ENCODE results near the gene APIP.

The APIP gene, protein sequence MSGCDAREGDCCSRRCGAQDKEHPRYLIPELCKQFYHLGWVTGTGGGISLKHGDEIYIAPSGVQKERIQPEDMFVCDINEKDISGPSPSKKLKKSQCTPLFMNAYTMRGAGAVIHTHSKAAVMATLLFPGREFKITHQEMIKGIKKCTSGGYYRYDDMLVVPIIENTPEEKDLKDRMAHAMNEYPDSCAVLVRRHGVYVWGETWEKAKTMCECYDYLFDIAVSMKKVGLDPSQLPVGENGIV

DNA sequence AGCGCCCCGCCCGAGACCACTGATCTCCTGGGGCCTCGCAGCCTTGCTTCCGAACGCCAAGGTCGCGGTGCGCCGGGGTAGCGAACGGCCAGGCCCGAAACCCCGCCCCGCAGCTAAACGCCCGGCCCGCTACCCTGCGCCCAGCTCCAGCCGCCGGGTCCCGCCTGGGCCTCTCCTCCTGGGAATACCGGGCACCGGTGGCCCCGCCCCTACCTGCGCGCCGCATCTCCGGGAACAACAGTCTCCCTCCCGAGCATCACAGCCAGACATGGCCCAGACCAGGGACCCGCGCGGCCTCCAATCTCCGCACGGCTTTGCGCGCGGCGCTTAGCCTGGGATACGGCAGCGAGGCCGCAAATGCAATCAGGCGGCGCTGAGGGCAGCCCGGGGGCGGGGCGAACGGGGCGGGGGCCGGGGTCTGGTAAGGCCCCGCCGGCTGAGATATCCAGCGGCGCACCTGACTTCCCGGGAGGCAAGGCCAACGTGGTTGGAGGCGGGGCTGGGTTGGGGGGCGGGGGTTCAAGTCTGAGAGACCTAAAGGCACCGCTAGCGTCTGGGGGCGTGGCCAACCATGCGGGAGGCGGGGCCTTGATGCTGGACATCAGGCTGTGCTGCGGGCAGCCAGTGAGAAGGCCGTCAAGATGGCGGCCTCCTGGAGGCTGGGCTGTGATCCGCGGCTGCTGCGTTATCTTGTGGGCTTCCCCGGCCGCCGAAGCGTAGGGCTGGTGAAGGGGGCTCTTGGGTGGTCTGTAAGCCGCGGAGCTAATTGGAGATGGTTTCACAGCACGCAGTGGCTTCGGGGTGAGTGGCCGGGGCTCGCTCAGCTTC, at the start of gene APIP, which contains the start of gene PDHX:
APIP (minus strand) TSS at position 365 of the 828 bp plus-strand sequence; CDS start at position 270, 95 bp downstream.
PDHX (plus strand) TSS at position 604 of the 828 bp plus-strand sequence; CDS start at position 642, 38 bp downstream.
- DNase-seq (ENCODE audit: low read depth in 2 of 2): peak; percentile 98 to 100

DNA sequence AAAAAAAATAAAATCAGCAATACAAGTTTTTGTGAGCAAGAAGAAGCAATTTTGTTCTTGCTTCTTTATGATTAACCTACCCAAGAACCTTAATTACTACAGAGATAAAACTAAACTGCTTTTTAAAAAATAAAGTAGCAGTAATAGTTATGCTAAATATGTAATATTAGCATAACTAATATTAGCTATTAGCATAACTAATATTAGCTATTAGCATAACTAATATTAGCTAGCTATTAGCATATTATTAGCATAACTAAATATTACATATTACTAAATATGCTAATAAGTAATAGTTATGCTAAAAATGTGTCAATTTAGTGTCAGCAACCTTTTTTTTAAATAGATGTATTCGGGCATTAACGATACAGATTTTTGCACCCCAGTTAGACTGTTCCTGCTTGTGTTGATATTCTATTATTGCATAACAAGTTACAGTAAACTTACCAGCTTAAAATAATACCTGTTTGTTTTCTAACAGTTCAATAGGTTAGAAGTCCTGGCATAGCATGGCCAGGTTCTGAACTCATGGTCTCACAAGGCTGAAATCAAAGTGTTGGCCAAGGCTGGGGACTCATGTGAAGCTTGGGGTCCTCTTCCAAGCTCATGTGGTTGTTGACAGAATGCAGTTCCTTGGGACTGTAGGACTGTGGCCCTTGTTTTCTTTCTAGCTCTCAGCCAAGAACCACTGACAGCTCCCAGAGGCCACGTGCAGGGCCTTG, 48.6 kb upstream of the APIP start:
- no peak for DNase-seq (ENCODE audit: low read depth in 2 of 2)

DNA sequence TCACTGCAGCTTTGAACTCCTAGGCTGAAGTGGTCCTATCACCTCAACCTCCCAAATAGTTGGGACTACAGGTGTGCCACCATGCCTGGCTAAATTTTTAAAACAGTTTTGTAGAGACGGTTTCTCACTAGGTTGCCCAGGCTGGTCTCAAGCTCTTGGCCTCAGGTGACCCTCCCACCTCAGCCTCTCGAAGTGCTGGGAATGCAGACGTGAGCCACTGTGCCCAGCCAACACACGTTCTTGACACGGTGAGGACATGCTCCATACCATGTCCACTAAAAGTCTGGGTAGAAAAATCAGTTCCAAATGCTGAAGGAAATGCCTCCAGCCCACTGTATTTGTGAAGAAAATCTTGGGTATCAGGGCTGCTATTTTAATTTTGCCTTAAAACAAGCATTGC, 47.2 kb upstream of the APIP start:
- DNase-seq (ENCODE audit: low read depth in 2 of 2): no peak

DNA sequence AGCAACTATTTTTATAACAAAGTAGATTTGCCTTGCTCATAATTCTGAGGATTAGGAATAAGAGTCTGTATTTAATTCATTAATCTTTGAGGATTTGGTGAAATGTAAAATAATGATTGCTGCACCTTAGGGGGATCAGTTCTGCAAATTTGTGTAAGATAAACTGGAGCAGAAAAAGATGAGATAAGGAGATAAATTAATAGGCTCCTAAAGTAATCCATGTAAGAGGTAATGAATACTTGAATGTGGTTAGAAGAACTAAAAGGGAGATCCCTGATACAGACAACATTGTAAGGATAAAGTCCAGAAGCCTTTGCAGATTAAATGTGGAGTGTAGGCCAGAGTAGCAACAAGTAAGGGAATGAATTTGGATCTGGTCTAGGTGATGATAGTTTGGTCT, 45.9 kb upstream of the APIP start:
- DNase-seq (ENCODE audit: low read depth in 2 of 2): no peak

DNA sequence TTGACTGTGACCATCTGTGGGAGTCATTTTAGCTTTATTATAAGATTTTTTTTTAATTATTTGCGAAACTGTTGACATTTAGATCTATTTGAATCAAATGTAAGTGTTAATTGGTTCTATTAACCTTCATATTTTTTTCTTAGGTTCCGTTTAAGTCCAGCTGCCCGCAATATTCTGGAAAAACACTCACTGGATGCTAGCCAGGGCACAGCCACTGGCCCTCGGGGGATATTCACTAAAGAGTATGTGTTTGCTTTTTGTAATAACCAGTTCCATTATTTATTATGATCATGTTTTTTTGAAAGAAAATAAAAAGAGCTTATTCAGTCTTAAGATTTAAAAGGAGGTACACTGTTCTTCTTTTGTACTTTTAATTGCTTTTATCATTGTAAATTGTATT, 44.1 kb upstream of the APIP start:
- DNase-seq (ENCODE audit: low read depth in 2 of 2): no peak

DNA sequence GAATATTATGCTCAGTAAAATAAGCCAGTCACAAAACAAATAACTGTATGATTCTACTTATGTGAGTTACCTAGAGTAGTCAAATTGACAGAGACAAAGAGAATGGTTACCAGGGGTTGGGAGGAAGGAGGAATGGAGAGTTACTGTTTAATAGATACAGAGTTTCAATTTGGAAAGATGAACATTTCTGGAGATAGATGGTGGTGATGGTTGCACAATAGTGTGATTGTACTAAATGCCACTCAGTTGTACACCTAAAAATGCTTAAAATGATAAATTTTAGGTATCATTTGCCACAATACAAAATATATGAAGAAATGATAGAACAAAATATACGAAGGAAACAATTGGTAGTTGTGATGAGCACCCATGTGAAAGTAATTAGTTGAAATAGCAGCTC, 43.6 kb upstream of the APIP start:
- no peak for DNase-seq (ENCODE audit: low read depth in 2 of 2)

DNA sequence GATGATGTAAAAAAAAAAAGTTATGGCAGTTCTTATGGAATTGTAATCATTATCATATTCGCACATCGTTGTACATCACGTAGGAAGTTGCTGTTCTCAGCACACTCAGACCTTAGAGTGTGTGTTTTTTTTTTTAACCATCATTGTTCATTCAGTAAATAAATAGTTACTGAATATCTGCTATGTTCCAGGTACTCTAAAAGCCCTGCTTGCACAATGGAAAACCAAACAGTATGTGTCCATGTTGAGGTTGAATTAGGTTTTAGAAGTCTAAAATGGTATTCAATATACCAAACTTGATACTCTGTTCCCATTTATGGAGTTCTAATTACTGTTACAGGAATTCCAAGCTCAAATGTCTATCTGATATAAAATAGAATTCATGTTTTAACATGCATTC, 41.4 kb upstream of the APIP start:
- no peak for DNase-seq (ENCODE audit: low read depth in 2 of 2)

DNA sequence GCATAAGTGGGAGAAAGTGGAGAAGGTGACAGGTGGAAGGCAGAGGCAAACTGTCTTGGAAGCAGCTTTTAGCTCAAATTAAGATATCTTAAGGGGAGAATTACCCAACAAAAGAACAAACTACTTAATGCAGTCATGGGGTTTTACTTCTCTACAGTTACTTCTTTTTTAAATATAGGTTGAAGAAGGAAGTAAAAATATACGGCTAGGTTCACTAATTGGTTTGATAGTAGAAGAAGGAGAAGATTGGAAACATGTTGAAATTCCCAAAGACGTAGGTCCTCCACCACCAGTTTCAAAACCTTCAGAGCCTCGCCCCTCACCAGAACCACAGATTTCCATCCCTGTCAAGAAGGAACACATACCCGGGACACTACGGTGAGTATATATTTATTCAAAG, 41.0 kb upstream of the APIP start:
- no peak for DNase-seq (ENCODE audit: low read depth in 2 of 2)

DNA sequence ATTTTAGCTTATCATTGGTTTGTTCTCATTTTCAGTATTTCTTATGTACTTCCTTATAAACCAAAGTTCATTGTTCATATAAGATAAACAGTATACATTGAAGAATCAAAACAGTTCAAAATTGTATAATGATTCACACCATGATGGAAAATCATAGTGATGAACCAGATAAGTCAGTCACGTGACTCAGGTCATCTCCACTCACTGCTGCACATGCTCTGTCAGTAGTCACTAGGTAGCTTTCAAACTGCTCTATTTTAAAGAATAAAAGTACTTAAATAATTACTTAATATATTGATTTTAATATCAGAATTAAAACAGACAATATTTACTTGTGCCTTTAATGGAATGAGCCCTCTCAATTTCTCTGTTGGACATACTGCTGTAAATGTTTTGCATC, 37.8 kb upstream of the APIP start:
- no peak for DNase-seq (ENCODE audit: low read depth in 2 of 2)

DNA sequence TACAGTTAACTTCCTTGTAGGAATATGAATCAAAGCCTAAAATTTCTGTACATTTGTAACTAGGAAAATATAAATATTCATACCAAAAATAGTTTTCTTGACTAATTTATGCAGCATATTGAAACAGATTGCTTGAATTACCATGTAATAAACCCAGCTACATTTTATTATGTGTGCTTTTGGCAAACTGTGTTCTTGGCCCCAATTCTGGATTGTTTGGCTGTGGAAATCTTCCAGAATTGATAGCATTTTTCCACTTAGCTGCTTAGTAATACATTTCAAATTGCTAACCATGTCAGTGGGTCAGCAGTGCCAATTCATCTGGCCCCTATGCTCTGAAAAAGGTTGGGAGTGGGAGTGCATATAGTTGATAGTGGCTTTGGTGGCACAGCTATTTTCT, 32.5 kb upstream of the APIP start:
- no peak for DNase-seq (ENCODE audit: low read depth in 2 of 2)

DNA sequence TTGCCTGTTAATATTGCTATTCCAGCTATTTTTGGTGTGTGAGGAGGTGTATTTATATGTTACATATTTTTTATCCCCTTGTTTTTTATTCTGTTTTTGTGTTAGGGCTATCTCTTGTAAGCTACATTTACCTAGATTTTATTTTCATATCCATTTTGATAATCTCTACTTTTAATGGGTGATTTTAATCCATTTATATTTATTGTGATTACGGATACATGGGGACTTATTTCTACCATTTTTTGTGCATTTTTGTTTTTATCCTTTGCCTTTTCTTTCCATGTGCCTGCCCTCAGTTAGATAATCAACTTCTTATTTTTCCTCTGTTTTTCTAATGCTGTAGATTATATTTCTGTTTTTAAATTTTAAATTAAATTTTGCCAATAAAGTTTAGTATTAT, 28.5 kb upstream of the APIP start:
- no peak for DNase-seq (ENCODE audit: low read depth in 2 of 2)

DNA sequence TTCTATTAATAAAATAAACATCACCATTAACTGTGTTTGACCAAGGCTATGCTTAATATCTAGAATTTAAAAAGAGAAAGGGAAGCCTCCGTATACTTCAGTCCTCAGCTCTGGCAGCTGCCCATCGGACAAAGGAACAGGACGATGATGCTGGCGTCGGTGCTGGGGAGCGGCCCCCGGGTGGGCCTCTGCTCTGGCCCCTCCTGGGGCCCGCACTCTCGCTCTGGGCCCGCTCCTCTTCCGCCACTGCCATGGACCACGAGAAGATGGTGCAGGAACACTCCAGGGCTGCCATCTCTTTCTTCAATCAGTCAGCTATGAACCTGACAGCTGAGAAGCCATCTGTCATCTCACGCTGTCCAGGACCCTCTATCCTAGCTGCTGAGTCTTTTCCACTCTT, 25.5 kb upstream of the APIP start:
- no peak for DNase-seq (ENCODE audit: low read depth in 2 of 2)

DNA sequence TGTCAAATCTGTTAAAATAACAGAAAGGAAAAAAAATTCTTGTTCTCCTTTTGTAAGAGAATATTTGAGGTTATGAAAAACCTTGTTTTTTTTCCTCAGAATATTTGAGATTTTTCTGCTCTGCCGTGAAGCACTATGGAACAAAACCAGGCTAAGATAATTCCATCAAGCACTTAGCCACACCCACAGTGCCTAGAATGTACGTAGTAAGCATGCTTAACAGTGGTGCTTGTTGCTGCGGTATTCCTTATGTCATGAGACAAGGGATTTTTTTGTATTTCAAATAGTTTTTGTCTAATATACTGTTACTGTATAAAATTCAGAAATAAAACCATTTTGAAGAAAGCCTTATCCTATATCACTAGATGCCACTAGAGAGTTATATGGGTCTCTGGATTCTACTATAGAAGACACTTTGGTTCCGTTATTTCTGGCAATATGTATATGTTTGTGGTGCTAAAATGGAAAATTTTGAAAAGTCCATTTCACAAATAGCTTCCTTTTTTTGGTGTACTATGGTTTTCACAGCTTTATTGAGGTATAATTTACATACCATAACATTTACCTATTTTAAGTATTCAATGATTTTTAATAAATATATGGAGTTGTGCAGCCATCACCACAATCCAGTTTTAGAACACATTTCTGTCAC, 24.0 kb upstream of the APIP start:
- DNase-seq (ENCODE audit: low read depth in 2 of 2): no peak

DNA sequence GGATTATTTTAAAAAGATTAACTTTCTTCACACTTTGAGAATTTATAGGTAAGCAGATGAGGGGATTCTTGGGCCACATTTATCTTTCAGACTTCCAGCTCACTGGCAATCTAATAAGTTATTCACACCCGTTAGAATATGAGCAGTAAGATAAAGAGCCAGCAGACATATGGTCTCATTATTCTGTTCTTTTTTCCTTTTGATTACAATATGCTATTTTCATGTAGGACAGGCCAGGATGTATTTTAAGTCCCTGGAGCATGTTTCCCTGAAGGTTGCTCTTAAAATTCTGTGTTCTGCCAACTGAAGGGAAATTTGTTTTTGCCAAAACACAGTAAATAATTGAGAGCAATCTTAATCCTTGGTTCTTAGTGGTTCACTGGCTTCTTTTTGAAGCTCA, 22.4 kb upstream of the APIP start:
- DNase-seq (ENCODE audit: low read depth in 2 of 2): no peak

DNA sequence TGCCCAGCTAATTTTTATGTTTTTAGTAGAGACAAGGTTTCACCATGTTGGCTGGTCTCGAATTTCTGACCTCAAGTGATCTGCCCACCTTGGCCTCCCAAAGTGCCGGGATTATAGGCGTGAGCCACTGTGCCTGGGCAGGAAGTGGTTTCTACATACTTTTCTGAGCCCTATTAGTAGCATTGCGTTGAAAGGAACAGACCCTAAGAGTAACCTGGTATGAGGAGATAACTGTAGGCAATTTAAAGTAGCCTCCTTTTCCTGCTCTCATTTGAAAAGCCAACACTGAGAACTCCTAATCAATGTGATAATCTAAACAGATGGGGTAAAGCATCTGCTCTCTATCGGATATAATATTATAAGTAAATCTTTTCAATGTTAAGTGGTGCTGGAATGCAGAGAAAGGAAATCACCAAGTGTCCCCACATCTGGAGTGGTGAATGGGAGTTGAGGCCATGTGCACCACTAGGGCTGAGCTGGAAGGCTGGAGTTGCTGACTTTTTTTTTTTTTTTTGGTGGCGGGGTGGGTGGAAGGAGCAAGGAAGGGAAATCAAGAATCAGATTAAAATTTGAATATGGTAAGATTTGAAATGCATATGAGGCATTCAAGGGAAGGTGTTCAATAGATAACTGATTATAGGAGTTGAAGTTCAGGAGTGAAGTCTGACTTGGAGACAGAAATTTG, 20.9 kb upstream of the APIP start:
- no peak for DNase-seq (ENCODE audit: low read depth in 2 of 2)

DNA sequence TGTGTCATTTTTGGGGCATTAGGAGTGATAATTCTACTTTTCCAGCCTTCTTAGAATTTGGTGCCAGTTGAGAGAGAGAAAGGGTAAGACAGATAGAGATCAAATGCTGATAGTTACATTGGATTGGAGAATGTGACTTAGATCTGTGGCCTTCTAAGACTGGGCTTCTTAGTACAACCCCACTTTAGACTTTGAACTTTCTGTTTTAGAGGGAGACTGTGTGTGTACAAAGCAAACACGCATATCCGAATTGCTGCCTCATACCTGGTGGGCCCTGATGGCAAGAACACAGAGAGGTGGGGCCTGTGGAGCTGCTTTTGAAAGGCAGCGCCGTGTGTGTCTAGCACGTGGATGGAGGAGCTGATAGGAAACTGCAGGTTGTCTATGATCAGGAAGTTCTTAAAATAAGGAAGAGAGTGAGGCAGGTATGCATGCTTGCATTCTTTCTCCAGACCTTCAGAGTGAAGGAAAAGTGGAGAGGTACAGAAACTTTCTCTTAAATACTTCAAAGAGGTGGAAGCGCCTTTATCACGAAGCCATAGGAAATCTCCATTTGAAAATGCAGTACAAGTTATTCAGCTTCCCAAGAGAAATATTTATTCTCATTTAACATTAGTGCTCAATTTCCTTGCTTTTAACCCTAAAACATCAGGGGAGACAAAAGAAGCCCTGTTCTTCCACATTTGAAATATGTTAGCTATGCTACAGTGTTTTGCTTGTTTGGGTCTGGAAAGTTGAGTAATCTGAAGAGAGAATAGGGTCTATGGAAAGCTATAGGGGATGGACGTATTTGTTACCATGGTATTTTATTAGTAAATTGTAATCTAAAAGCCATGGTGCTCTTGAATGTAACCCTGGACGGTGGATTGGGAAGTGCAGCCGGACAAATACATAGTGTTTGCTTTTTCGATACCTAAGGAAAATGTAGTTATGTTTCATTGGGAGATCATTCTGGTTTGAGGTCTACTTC, 13.9 kb upstream of the APIP start:
- no peak for DNase-seq (ENCODE audit: low read depth in 2 of 2)

DNA sequence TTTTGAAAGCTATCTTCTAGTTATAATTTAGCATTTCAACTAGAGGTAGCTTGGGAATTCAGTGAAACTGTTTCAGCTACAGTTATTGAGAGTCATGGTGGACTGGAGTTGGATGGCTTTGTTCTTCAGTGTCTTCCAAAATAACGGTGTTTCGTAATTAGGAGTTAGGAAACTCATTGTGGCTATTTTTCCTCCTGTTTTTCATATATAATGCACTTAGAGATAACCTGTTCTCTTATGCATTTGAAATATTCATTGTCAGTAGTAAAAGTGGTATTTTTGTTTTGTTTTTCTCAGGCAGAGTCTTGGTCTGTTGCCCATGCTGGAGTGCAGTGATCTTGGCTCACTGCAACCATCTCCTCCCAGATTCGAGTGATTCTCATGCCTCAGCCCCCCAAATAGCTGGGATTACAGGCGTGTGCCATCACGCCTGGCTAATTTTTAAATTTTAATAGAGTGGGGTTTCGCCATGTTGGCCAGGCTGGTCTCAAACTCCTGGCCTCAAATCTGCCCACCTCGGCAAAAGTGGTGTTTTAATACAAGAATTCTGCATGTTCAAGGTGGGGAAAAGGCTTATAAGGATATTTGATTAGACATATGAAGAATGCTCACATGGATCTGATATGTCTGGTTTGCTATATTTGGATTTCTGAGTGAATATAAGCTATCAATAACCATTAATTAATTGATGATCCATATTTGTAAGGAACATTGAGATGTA, 12.9 kb upstream of the APIP start:
- DNase-seq (ENCODE audit: low read depth in 2 of 2): no peak

DNA sequence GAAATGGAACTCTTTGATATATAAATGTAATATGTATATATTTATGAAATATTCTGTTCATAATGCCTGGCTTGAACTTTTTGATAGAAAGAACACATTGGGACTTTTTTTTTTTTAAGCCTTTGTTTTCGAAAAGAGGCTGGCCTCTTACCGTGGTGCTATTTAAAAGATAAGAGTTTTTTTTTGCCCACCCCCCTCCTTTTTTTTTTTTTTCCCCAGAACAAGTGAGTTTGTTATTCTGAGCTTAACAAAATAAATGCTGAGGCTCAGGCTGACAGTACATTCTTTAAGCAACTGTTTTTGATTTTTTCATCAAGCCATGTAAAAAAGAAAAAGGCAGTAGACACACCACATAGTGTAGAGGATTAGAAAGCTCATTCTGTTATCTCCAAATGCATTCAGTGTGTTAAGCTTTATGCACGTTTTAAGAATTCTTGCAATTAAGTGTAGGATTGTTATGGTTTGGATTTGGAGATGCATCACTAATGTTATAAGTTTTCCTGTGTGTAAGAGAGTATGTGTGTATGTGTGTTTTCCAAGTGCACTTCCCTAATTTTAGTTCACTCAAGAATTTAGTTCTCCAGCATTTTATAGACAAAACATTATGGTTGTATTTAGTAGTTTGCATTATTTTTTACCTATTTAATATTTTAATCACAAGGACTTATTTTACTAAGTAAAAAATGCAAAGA, 12.2 kb upstream of the APIP start:
- DNase-seq (ENCODE audit: low read depth in 2 of 2): no peak

DNA sequence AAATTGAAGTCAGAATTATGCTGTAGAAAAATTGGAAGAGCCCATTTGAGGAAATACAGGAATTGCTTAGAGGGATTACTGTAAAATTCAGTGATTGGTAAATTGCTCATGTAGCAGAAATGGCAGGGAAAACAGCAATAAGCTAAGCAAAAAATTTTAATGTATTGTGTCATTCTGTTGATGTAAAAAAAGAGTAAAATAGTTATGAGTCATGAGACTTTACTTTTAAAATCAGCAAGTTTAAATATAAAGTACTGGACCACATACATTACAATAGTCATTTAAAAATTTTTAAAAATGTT, 10.6 kb upstream of the APIP start:
- DNase-seq (ENCODE audit: low read depth in 2 of 2): no peak
